Gastroesophageal sphincter (tissue), 4 donors: Measurements from ENCODE around the gene ZBTB46. TPM values are rescaled to one million over a fixed set of nuclear protein-coding genes. Genes with fewer than 3 reads are reported as not detected.
A peak's percentile ranks its signal among the peaks of the same experiment; 100 is the strongest.

ENCODE experiments used
- ATAC-seq: fragments of 150-250 bp; one replicate; pipeline ENCODE4 v1.9.1; 2016; ENCODE audit warnings: mild to moderate bottlenecking, moderate library complexity
- H3K27ac ChIP-seq, 4 donors: fragments of 200-600 bp; sonication (generic) in 3 of 4; 1 replicate in 3 of 4; 2 replicates in 1 of 4; pipeline ENCODE4 v1.5.1; 2016 to 2019
- H3K27me3 ChIP-seq: fragments of 200-600 bp; sonication (generic); one replicate; pipeline ENCODE4 v1.5.1; 2019
- H3K36me3 ChIP-seq, 2 donors: fragments of 200-600 bp; sonication (generic); one replicate each; pipeline ENCODE4 v1.5.1; 2019; ENCODE audit warnings: control low read depth in 1 of 2
- H3K4me1 ChIP-seq, 3 donors: fragments of 200-600 bp; sonication (generic); 1 replicate in 2 of 3; 2 replicates in 1 of 3; pipeline ENCODE4 v1.5.1; 2016 to 2019; ENCODE audit warnings: control low read depth in 2 of 3
- H3K4me3 ChIP-seq, 2 donors: fragments of 200-600 bp; sonication (generic); one replicate each; pipeline ENCODE4 v1.5.1; 2019; ENCODE audit warnings: mild to moderate bottlenecking in 1 of 2, moderate library complexity in 1 of 2
- H3K9me3 ChIP-seq, 3 donors: fragments of 200-600 bp; sonication (generic); one replicate each; pipeline ENCODE4 v1.5.1; 2017 to 2019; ENCODE audit warnings: control low read depth in 2 of 3
- EP300 ChIP-seq: sonication (generic); formaldehyde crosslinking; IDR thresholded peaks from one replicate; pipeline ENCODE4 v1.6.1; 2017; ENCODE audit warnings: antibody characterized with exemption, mild to moderate bottlenecking
- POLR2A ChIP-seq, 2 donors: fragments of 450-650 bp; IDR thresholded peaks; one replicate each; pipeline ENCODE4 v1.6.1; 2017; ENCODE audit warnings: antibody characterized with exemption in 2 of 2, mild to moderate bottlenecking in 2 of 2, moderate library complexity in 1 of 2
- POLR2AphosphoS5 ChIP-seq: sonication (generic); formaldehyde crosslinking; IDR thresholded peaks from one replicate; pipeline ENCODE4 v1.6.1; 2017; ENCODE audit warnings: antibody characterized with exemption
- WGBS, 2 donors: methylation state at CpG; one replicate each; pipeline ENCODE4 v1.1.5; 2018; ENCODE audit warnings: low coverage in 1 of 2; 5-methylcytosine and 5-hydroxymethylcytosine counted together
- total RNA-seq, 4 donors: library from RNA; depleted of rRNA; stranded (reverse); fragments of >200 nt; gene quantifications; one replicate each; pipeline ENCODE4 v1.1.0, GENCODE V29; 2016
- TF ChIP-seq, protein P1 (sequence below), 4 experiments: fragments of 200-600 bp in 2 of 4; fragments of 450-650 bp in 2 of 4; sonication (generic) in 1 of 4; IDR thresholded peaks; one replicate each; pipeline ENCODE4 v1.5.1; 2017 to 2019; ENCODE audit warnings: antibody characterized with exemption in 4 of 4, mild to moderate bottlenecking in 2 of 4, moderate library complexity in 2 of 4

The ZBTB46 gene
- total RNA-seq, 4 donors from 2014 or later: 8.1 to 13.8 (median 10.2) TPM

- ATAC-seq: peak; percentile 91
- H3K4me3 ChIP-seq: no peak overlapping the region
- TF ChIP-seq POLR2AphosphoS5: no peak
- TF ChIP-seq POLR2A (IDR thresholded peaks at IDR 0.05): no peak
- no peak for TF ChIP-seq EP300
- TF ChIP-seq, protein P1, sequence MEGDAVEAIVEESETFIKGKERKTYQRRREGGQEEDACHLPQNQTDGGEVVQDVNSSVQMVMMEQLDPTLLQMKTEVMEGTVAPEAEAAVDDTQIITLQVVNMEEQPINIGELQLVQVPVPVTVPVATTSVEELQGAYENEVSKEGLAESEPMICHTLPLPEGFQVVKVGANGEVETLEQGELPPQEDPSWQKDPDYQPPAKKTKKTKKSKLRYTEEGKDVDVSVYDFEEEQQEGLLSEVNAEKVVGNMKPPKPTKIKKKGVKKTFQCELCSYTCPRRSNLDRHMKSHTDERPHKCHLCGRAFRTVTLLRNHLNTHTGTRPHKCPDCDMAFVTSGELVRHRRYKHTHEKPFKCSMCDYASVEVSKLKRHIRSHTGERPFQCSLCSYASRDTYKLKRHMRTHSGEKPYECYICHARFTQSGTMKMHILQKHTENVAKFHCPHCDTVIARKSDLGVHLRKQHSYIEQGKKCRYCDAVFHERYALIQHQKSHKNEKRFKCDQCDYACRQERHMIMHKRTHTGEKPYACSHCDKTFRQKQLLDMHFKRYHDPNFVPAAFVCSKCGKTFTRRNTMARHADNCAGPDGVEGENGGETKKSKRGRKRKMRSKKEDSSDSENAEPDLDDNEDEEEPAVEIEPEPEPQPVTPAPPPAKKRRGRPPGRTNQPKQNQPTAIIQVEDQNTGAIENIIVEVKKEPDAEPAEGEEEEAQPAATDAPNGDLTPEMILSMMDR (IDR thresholded peaks at IDR 0.05): no peak
- no CpG with 5 or more reads among the region's 21 CpGs for WGBS, 2 donors
- no peaks in the 10 kb centered on the region for H3K9me3 ChIP-seq
- peak overlapping the region in 3 of 4 donors; percentile 71 to 80 (median 71) for H3K27ac ChIP-seq
- no peaks in the 10 kb centered on the region for H3K36me3 ChIP-seq
- peaks cover 18% of the 10 kb centered on the region for H3K27me3 ChIP-seq
- H3K4me1 ChIP-seq: peaks cover 0 to 47% (median 23%) of the 10 kb centered on the region in 3 donors
Measured at GRCh38 chr20:63835021-63835858, 4.2 kb upstream of the ZBTB46 start.

DNA sequence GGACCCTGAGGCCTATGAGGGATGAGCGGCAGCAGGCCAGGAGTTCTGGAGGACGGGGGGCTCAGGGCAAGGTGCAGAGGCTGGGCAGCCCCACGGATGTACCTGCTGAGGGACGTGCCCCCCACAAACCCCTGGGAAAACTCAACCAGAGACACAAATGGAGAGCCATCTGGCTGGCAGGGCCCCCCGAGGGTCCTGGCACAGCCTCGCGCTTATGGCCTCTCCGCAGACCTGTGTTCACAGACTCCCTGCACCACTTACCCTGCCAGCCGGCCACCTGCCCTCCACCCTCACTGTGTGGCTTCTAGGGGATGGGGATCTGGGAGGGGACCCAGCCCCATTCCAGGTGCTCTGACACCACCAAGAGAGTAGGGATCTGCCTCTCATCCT lies 3.4 kb upstream of the ZBTB46 start:
- Histone ChIP-seq H3K27me3 (peaks cover 25% of the 10 kb centered on the region), H3K4me3 (no peak overlapping the region), H3K4me1 (peaks cover 0 to 55% (median 26%) of the 10 kb centered on the region in 3 donors), H3K27ac (peak overlapping the region in 3 of 4 donors; percentile 71 to 80 (median 71)), H3K36me3 (no peaks in the 10 kb centered on the region), H3K9me3 (no peaks in the 10 kb centered on the region)
- TF ChIP-seq EP300 (no peak), POLR2AphosphoS5 (no peak), POLR2A (IDR thresholded peaks at IDR 0.05) (no peak)
- TF ChIP-seq, protein P1 (IDR thresholded peaks at IDR 0.05): no peak
- ATAC-seq: no peak
- WGBS, 2 donors: 72 to 100% methylated on average over 1 to 4 of the region's 9 CpGs

DNA sequence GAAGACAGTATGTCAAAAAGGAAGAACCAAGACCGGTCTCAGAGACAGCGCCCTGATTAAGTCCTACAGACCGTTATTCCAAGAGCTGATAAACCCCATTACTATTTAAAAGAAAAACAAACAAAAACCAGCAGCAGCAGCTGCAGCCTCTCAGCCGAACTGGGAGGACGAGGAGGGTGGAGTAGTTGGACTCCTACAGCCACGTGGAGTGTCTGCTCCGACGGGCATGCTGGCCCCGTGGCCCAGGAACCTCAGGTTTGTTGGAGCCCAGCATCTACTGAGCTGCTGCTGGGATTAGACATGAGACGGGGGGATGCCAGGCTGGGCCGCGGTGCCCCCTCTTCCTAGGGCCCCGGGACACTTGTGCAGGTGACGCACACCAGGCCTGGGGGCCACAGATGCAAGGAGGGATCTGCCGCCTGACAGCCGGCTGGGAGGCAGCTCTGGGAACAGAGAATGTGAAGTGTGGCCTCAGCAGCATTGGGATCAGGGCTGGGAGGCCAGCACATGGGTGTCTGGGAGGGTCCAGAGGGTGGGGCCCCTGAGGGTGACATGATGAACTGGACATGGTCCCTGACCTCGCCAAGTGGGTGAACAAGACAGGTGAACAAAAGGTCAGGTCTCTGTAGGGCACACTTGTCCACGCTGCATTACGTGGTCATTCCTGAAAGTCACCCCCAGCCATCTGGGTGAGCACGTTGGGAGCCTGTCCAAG lies 2.9 kb upstream of the ZBTB46 start:
- Histone ChIP-seq H3K4me3 (no peak overlapping the region), H3K4me1 (peaks cover 0 to 60% (median 30%) of the 10 kb centered on the region in 3 donors), H3K27ac (peak overlapping the region in 3 of 4 donors; percentile 71 to 80 (median 71)), H3K27me3 (peaks cover 29% of the 10 kb centered on the region), H3K9me3 (no peaks in the 10 kb centered on the region), H3K36me3 (no peaks in the 10 kb centered on the region)
- no peak for ATAC-seq
- WGBS, 2 donors: 60 to 82% methylated on average over 4 to 10 of the region's 20 CpGs
- TF ChIP-seq, protein P1 (IDR thresholded peaks at IDR 0.05): no peak
- TF ChIP-seq POLR2AphosphoS5: no peak
- no peak for TF ChIP-seq POLR2A (IDR thresholded peaks at IDR 0.05)
- TF ChIP-seq EP300: no peak

DNA sequence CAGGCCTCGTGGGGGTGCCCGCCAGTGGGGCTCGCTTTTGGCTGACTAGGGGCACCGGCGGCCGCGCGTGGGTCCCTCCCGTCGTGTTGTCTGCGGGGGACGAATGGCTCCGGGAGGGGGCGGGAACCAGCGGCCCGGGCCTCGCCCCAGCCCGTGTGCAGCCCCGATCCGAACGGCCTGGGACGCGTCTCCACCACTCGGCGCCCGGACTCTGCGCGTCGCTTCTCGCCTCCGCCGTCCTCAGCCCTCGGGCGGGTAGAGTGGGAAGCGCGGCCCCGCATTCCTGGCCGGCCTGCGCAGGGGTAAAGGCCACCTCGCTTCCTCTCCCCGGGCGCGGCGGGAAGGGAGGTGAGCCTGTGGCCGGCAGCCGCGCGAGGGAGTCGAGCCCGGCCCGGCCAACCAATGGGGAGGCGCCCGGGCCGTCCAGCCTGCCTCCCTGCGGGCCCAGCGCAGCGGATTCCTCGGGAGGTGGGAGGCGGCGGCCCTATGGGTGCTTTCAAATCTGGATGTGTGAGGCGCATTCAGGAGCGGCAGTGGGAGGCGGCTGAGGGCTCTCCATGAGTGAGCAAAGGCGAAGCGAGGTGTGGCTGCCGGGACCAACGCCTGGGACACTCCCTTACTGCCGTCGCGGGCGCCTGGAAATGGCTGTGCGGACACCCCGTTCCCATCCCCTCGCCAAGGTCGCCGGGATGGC lies 1.1 kb upstream of the ZBTB46 start:
- WGBS, 2 donors: 60% methylated on average over 9 of the region's 76 CpGs; no CpG with 5 or more reads in 1 of the 2 donors

More for the DNA sequence above, 1.1 kb upstream of the ZBTB46 start:
- TF ChIP-seq POLR2A (IDR thresholded peaks at IDR 0.05) (no peak), EP300 (no peak), POLR2AphosphoS5 (no peak)
- TF ChIP-seq, protein P1 (IDR thresholded peaks at IDR 0.05): no peak
- Histone ChIP-seq H3K4me1 (peaks cover 0 to 69% (median 30%) of the 10 kb centered on the region in 3 donors), H3K27ac (peak overlapping the region in 3 of 4 donors; percentile 71 to 80 (median 80)), H3K4me3 (peak overlapping the region; percentile 29 to 85), H3K36me3 (no peaks in the 10 kb centered on the region), H3K27me3 (peaks cover 38% of the 10 kb centered on the region), H3K9me3 (no peaks in the 10 kb centered on the region)
- ATAC-seq: peak; percentile 14
